Transverse colon (tissue), 4 donors: ENCODE data around the gene EIF2A.
"Not testable (repeated sequence)": the region's sequence is repeated elsewhere in the genome, so short reads cannot be mapped to it uniquely, and the experiment has no call there.

Source experiments
- CTCF ChIP-seq, 5 experiments: fragments of 200-600 bp in 3 of 5; fragments of 450-650 bp in 2 of 5; sonication (generic) in 3 of 5; IDR thresholded peaks; 1 replicate in 2 of 5; 2 replicates in 3 of 5; pipeline ENCODE4 v1.5.1; 2016 to 2017; ENCODE audit warnings: antibody characterized with exemption in 5 of 5, inconsistent platforms in 3 of 5, mild to moderate bottlenecking in 2 of 5, moderate library complexity in 1 of 5
- POLR2A ChIP-seq: fragments of 450-650 bp; IDR thresholded peaks from one replicate; pipeline ENCODE4 v1.6.1; 2016; ENCODE audit warnings: antibody characterized with exemption, mild to moderate bottlenecking, moderate library complexity
- POLR2AphosphoS5 ChIP-seq, 3 donors: sonication (generic); formaldehyde crosslinking; IDR thresholded peaks; one replicate each; pipeline ENCODE4 v1.6.1; 2016; ENCODE audit warnings: antibody characterized with exemption in 3 of 3

GRCh38 chr3:150600647-150601530 is 54.3 kb downstream of the EIF2A start:
- TF ChIP-seq CTCF (IDR thresholded peaks at IDR 0.05); POLR2A; POLR2AphosphoS5 (IDR thresholded peaks at IDR 0.05): not testable (repeated sequence)
